Stimulated activated memory B cell treated with anti-CD40 and anti-IgM and Interleukin-4, amounts not matched to agents 10 μg/mL and 1 μg/mL and 100 μg/mL, for 72 hours (primary cell): ENCODE measurements around the gene CNOT4.

Source experiments
- ATAC-seq: fragments of 150-1000 bp; cut with Tn5 transposase; 2 replicates; pipeline ENCODE4 v1.10.0; 2021
- H3K27ac Mint-ChIP-seq: one replicate; pipeline ENCODE4 v1.8.0; 2022; ENCODE audit warnings: mild to moderate bottlenecking, mixed read lengths
- H3K27me3 Mint-ChIP-seq: one replicate; pipeline ENCODE4 v1.8.0; 2022; ENCODE audit warnings: mixed read lengths
- H3K36me3 Mint-ChIP-seq: one replicate; pipeline ENCODE4 v1.8.0; 2022; ENCODE audit warnings: mixed read lengths
- H3K4me1 Mint-ChIP-seq: one replicate; pipeline ENCODE4 v1.8.0; 2022; ENCODE audit warnings: mixed read lengths
- H3K4me3 Mint-ChIP-seq: one replicate; pipeline ENCODE4 v1.8.0; 2022; ENCODE audit warnings: mild to moderate bottlenecking, moderate library complexity, mixed read lengths
- H3K9me3 Mint-ChIP-seq: one replicate; pipeline ENCODE4 v1.8.0; 2022; ENCODE audit warnings: mixed read lengths

CNOT4 gene

DNA sequence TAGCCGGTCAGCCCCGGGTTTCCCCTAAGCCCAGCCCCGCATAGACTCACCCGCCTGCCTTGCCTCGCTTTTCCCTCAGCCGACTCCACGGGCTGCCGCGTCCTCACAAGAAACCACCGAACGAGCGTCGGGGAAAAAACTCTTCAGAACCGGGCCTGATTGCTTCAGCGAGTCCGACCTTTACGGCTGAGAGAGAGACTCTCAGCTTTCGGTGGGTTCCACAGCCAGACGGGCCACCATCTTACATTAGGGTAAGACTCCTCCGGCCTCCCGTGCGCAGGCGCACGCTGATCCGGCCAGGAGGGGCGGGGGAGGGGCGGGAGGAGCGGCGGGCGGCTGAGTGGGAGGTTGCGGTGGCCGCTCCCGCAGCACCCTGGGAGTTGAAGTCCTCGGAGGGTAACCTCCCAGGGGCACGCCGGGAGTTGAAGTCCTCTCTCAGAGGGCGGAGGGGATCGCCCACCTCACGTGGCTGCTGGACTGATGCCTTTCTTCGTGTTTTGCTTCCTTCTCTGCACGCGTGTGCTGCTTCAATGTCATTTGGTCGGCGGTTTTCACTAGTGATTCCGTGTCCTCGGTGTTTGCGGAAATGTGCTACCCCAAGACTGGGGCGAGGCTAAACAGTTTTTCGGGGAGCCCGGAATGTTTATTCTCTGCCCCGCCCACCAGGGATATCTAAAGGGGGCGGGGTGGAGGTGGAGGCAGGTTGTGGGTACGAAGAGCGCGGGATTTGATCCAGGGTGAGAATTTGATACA is at the start of gene CNOT4:
CNOT4 (minus strand) TSS at position 264 of the 753 bp plus-strand sequence. CDS start 71,771 bp downstream, outside the sequence.
- Mint-ChIP-seq H3K4me3 (no peak within 1 kb of the TSS), H3K36me3 (no peaks in the 10 kb centered on the region), H3K4me1 (peaks cover 6% of the 10 kb centered on the region), H3K27me3 (no peaks in the 10 kb centered on the region), H3K27ac (no peak within 1 kb of the TSS), H3K9me3 (no peaks in the 10 kb centered on the region)
- peak; percentile 99 for ATAC-seq

- Mint-ChIP-seq H3K4me3 (no peak overlapping the region), H3K36me3 (peaks cover 5% of the 10 kb centered on the region), H3K27me3 (no peaks in the 10 kb centered on the region), H3K27ac (no peak overlapping the region), H3K4me1 (peaks cover 32% of the 10 kb centered on the region), H3K9me3 (no peaks in the 10 kb centered on the region)
- ATAC-seq = no peak
Observed at GRCh38 chr7:135558881-135559280, 49.0 kb upstream of the CNOT4 start.

GRCh38 chr7:135558337-135558767 is 48.5 kb upstream of the CNOT4 start:
- Mint-ChIP-seq H3K4me1 (peaks cover 32% of the 10 kb centered on the region), H3K4me3 (no peak overlapping the region), H3K9me3 (no peaks in the 10 kb centered on the region), H3K27me3 (no peaks in the 10 kb centered on the region), H3K27ac (no peak overlapping the region), H3K36me3 (peaks cover 5% of the 10 kb centered on the region)
- ATAC-seq = peak; percentile 81

GRCh38 chr7:135557455-135558336 is 47.8 kb upstream of the CNOT4 start, which contains the start of gene NUP205:
NUP205 (plus strand) TSS chr7:135557917; CDS start chr7:135557945, 28 bp downstream.
- Mint-ChIP-seq H3K4me3 (no peak within 1 kb of the TSS), H3K36me3 (peaks cover 1% of the 10 kb centered on the region), H3K4me1 (peaks cover 28% of the 10 kb centered on the region), H3K27me3 (no peaks in the 10 kb centered on the region), H3K9me3 (no peaks in the 10 kb centered on the region), H3K27ac (no peak within 1 kb of the TSS)
- ATAC-seq = peak; percentile 94

DNA sequence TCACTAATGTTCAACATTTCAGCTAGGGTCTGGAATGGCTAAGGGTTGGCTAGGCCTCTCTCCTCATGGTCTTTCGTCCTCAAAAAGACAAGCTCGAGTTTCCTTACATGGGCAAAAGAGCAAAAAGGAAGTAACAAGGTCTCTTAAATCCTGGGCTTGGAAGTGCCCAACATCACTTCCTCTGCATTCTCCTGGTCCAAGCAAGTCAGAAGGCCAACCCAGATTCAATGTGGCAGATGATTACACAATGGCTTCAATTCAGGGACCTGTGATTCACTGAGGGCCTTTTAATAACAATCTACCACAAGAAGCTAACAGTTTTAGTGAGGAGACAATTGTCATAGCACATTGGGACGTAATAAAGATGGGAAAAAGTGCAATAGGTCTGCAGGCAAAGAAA is 43.4 kb upstream of the CNOT4 start:
- Mint-ChIP-seq H3K27me3 (peaks cover 3% of the 10 kb centered on the region), H3K36me3 (no peaks in the 10 kb centered on the region), H3K4me3 (no peak overlapping the region), H3K4me1 (peaks cover 9% of the 10 kb centered on the region), H3K27ac (no peak overlapping the region), H3K9me3 (no peaks in the 10 kb centered on the region)
- ATAC-seq = no peak

GRCh38 chr7:135552148-135552547 is 42.2 kb upstream of the CNOT4 start:
- H3K27me3 Mint-ChIP-seq = peaks cover 9% of the 10 kb centered on the region
- no peaks in the 10 kb centered on the region for H3K36me3 Mint-ChIP-seq
- no peak overlapping the region for H3K27ac Mint-ChIP-seq
- peaks cover 9% of the 10 kb centered on the region for H3K4me1 Mint-ChIP-seq
- ATAC-seq = no peak
- H3K4me3 Mint-ChIP-seq = no peak overlapping the region
- no peaks in the 10 kb centered on the region for H3K9me3 Mint-ChIP-seq

GRCh38 chr7:135550196-135550595 is 40.3 kb upstream of the CNOT4 start:
- no peak overlapping the region for H3K27ac Mint-ChIP-seq
- H3K9me3 Mint-ChIP-seq = no peaks in the 10 kb centered on the region
- no peak for ATAC-seq
- H3K4me3 Mint-ChIP-seq = no peak overlapping the region
- H3K36me3 Mint-ChIP-seq = no peaks in the 10 kb centered on the region
- H3K4me1 Mint-ChIP-seq = no peaks in the 10 kb centered on the region
- H3K27me3 Mint-ChIP-seq = peaks cover 9% of the 10 kb centered on the region

DNA sequence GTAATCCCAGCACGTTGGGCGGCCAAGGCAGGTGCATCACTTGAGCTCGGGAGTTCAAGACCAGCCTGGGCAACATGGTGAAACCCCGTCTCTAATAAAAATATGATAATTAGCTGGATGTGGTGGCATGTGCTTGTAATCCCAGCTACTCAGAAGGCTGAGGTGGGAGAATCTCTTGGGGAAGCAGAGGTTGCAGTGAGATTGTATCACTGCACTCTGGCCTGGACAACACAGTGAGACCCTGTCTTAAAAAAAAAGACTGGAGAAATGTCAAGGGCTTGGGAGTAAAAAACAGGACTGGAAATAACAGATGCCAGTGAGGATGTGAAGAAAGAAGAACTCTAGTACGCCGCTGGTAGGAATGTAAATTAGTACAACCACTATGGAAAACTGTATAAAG is 31.1 kb upstream of the CNOT4 start:
- no peaks in the 10 kb centered on the region for H3K27me3 Mint-ChIP-seq
- no peaks in the 10 kb centered on the region for H3K36me3 Mint-ChIP-seq
- no peaks in the 10 kb centered on the region for H3K4me1 Mint-ChIP-seq
- no peaks in the 10 kb centered on the region for H3K9me3 Mint-ChIP-seq
- ATAC-seq = no peak
- H3K4me3 Mint-ChIP-seq = no peak overlapping the region
- no peak overlapping the region for H3K27ac Mint-ChIP-seq

DNA sequence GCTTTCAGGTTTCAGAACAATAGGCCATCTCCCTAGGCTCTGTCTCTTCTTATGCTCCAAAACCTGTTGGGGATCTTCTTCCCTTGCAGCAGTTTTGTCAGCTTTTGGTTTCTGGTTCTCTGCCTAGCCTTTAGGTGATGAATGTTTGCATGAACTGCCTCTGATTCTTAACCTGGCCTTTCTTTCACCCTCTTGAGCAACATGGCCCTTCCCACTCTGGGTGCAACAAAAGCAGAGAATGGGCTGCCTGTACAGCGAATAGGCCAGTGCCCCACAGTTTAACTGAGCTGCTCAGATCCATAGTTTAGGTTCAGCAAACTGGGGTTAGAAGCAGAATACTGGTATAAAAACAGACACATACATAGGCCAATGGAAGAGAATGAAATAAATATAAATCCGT is 29.7 kb upstream of the CNOT4 start:
- Mint-ChIP-seq H3K4me1 (no peaks in the 10 kb centered on the region), H3K36me3 (no peaks in the 10 kb centered on the region), H3K4me3 (no peak overlapping the region), H3K27ac (no peak overlapping the region), H3K9me3 (no peaks in the 10 kb centered on the region), H3K27me3 (no peaks in the 10 kb centered on the region)
- no peak for ATAC-seq

- Mint-ChIP-seq H3K4me1 (no peaks in the 10 kb centered on the region), H3K27me3 (no peaks in the 10 kb centered on the region), H3K4me3 (no peak overlapping the region)
Observed at GRCh38 chr7:135538376-135538775, 28.5 kb upstream of the CNOT4 start.

GRCh38 chr7:135537905-135538304 is 28.0 kb upstream of the CNOT4 start:
- H3K27ac Mint-ChIP-seq = no peak overlapping the region
- ATAC-seq = no peak
- H3K9me3 Mint-ChIP-seq = no peaks in the 10 kb centered on the region
- H3K4me1 Mint-ChIP-seq = no peaks in the 10 kb centered on the region
- no peaks in the 10 kb centered on the region for H3K36me3 Mint-ChIP-seq
- no peaks in the 10 kb centered on the region for H3K27me3 Mint-ChIP-seq
- H3K4me3 Mint-ChIP-seq = no peak overlapping the region

More at GRCh38 chr7:135538376-135538775, 28.5 kb upstream of the CNOT4 start:
- Mint-ChIP-seq H3K36me3 (no peaks in the 10 kb centered on the region), H3K9me3 (no peaks in the 10 kb centered on the region), H3K27ac (no peak overlapping the region)
- no peak for ATAC-seq

- ATAC-seq = no peak
- no peaks in the 10 kb centered on the region for H3K4me1 Mint-ChIP-seq
- H3K27ac Mint-ChIP-seq = no peak overlapping the region
- no peaks in the 10 kb centered on the region for H3K27me3 Mint-ChIP-seq
- H3K36me3 Mint-ChIP-seq = no peaks in the 10 kb centered on the region
- H3K4me3 Mint-ChIP-seq = no peak overlapping the region
- no peaks in the 10 kb centered on the region for H3K9me3 Mint-ChIP-seq
Observed at GRCh38 chr7:135537453-135537852, 27.6 kb upstream of the CNOT4 start.

GRCh38 chr7:135536150-135536549 is 26.2 kb upstream of the CNOT4 start:
- Mint-ChIP-seq H3K9me3 (no peaks in the 10 kb centered on the region), H3K4me3 (no peak overlapping the region), H3K27me3 (peaks cover 10% of the 10 kb centered on the region), H3K4me1 (no peaks in the 10 kb centered on the region), H3K27ac (no peak overlapping the region), H3K36me3 (no peaks in the 10 kb centered on the region)
- ATAC-seq = no peak

DNA sequence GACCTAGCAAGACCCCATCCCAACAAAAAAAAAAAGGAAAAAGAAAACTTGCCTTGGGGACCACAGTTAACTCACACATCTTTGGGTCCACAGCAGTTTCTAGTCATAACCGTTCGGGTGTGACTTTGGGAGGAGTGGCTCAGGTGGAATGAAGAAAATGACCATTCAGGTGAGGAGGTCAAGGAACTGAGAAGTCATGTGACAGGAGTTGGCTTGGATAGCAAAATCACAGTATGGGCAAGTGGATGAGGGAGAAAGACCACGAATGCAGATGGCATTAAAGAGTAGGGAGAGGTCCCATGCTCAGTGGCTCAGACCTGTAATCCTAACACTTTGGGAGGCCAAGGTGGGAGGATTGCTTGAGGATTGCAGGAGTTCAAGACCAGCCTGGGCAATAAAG is 17.1 kb upstream of the CNOT4 start:
- H3K9me3 Mint-ChIP-seq = peaks cover 4% of the 10 kb centered on the region
- no peak overlapping the region for H3K27ac Mint-ChIP-seq
- no peaks in the 10 kb centered on the region for H3K4me1 Mint-ChIP-seq
- no peak for ATAC-seq
- no peak overlapping the region for H3K4me3 Mint-ChIP-seq
- no peaks in the 10 kb centered on the region for H3K36me3 Mint-ChIP-seq
- H3K27me3 Mint-ChIP-seq = peaks cover 10% of the 10 kb centered on the region

GRCh38 chr7:135525426-135525825 is 15.5 kb upstream of the CNOT4 start:
- Mint-ChIP-seq H3K9me3 (peaks cover 4% of the 10 kb centered on the region), H3K27me3 (no peaks in the 10 kb centered on the region), H3K4me1 (no peaks in the 10 kb centered on the region), H3K27ac (no peak overlapping the region), H3K36me3 (no peaks in the 10 kb centered on the region), H3K4me3 (no peak overlapping the region)
- no peak for ATAC-seq
